B cell (primary cell): Measurements from ENCODE around the gene OLFML2B. TPM values are rescaled to one million over a fixed set of nuclear protein-coding genes. Genes with fewer than 3 reads are reported as not detected.

Source experiments
- ATAC-seq: fragments of 200-7000 bp; cut with Tn5 transposase; one replicate; pipeline ENCODE4 v1.10.0; 2021; ENCODE audit warnings: low read depth, mild to moderate bottlenecking, moderate number of reproducible peaks, moderate library complexity
- CTCF ChIA-PET: fragments of 350-600 bp; sonication (Branson Sonifier 250); formaldehyde crosslinking; loops from one replicate; lab custom pipeline; 2021; ENCODE audit warnings: antibody characterized with exemption, inconsistent platforms; lab: Charles Lee
- POLR2A ChIA-PET: fragments of 350-600 bp; sonication (Branson Sonifier 250); formaldehyde crosslinking; loops from one replicate; lab custom pipeline; 2021; ENCODE audit warnings: antibody characterized with exemption; lab: Charles Lee
- DNase-seq: peaks from one replicate; pipeline ENCODE4 v3.0.0; 2013
- H2AFZ ChIP-seq: 2 replicates; pipeline ENCODE4 v1.6.1; 2012; ENCODE audit warnings: mild to moderate bottlenecking, low read depth, low read length; ENCODE audit not compliant: insufficient read depth, poor library complexity, severe bottlenecking
- H3K27ac ChIP-seq, 2 donors: 1 replicate in 1 of 2; 2 replicates in 1 of 2; pipeline ENCODE4 v1.5.1; 2012 to 2013; ENCODE audit warnings: low read length in 2 of 2, mild to moderate bottlenecking in 2 of 2, moderate library complexity in 1 of 2
- H3K27me3 ChIP-seq, 4 experiments: fragments of 200-600 bp in 1 of 4; sonication (generic) in 1 of 4; replicated peaks in 1 of 4; 1 replicate in 2 of 4; 2 replicates in 2 of 4; pipeline versions ENCODE4 v1.6.1 to v1.7.0; 2013 to 2016; ENCODE audit warnings: low read length in 3 of 4, mild to moderate bottlenecking in 2 of 4, mixed read lengths in 1 of 4, moderate library complexity in 1 of 4; ENCODE audit not compliant: insufficient read depth in 4 of 4, control insufficient read depth in 3 of 4; ENCODE audit errors: control extremely low read depth in 1 of 4
- H3K36me3 ChIP-seq, 2 experiments: replicated peaks in 1 of 2; 1 replicate in 1 of 2; 2 replicates in 1 of 2; pipeline versions ENCODE4 v1.6.1 to v1.7.1; 2013; ENCODE audit warnings: low read length in 1 of 2; ENCODE audit not compliant: insufficient read depth in 2 of 2, control insufficient read depth in 1 of 2; ENCODE audit errors: control extremely low read depth in 1 of 2, extremely low read depth in 1 of 2
- H3K4me1 ChIP-seq, 2 donors: fragments of 200-600 bp in 1 of 2; sonication (generic) in 1 of 2; 1 replicate in 1 of 2; 2 replicates in 1 of 2; pipeline versions ENCODE4 v1.5.1 to v1.6.1; 2013 to 2017; ENCODE audit warnings: low read length in 2 of 2; ENCODE audit not compliant: control insufficient read depth in 2 of 2, insufficient read depth in 2 of 2
- H3K4me2 ChIP-seq: replicated peaks from 2 replicates; pipeline ENCODE3; 2012; ENCODE audit warnings: mild to moderate bottlenecking, low read depth, low read length; ENCODE audit not compliant: poor library complexity, severe bottlenecking
- H3K4me3 ChIP-seq, 5 experiments: fragments of 200-600 bp in 1 of 5; sonication (generic) in 1 of 5; 1 replicate in 3 of 5; 2 replicates in 2 of 5; pipeline versions ENCODE4 v1.5.1 to v1.7.0; 2011 to 2016; ENCODE audit warnings: low read length in 4 of 5, mild to moderate bottlenecking in 4 of 5, low read depth in 2 of 5, control low read depth in 1 of 5, moderate library complexity in 1 of 5; ENCODE audit not compliant: insufficient read depth in 1 of 5; ENCODE audit errors: control extremely low read depth in 1 of 5, extremely low read depth in 1 of 5
- H3K79me2 ChIP-seq: fragments of 200-600 bp; sonication (generic); one replicate; pipeline ENCODE4 v1.6.0; 2016; ENCODE audit warnings: low read length; ENCODE audit not compliant: control insufficient read depth, insufficient read depth
- H3K9ac ChIP-seq: fragments of 200-600 bp; sonication (generic); 2 replicates; pipeline ENCODE4 v1.6.1; 2017; ENCODE audit warnings: mild to moderate bottlenecking, low read length, moderate library complexity
- H3K9me3 ChIP-seq, 3 donors: one replicate each; pipeline versions ENCODE4 v1.6.1 to v1.7.1; 2013; ENCODE audit warnings: low read length in 2 of 3; ENCODE audit not compliant: control insufficient read depth in 2 of 3, insufficient read depth in 1 of 3; ENCODE audit errors: control extremely low read depth in 1 of 3
- H4K20me1 ChIP-seq: 2 replicates; pipeline ENCODE4 v1.6.0; 2012; ENCODE audit warnings: mild to moderate bottlenecking, low read length; ENCODE audit not compliant: insufficient read depth, control insufficient read depth, poor library complexity, severe bottlenecking
- H3K27ac Mint-ChIP-seq: one replicate; pipeline ENCODE4 v1.8.0; 2021; ENCODE audit warnings: mixed read lengths
- H3K27me3 Mint-ChIP-seq: one replicate; pipeline ENCODE4 v1.8.0; 2021; ENCODE audit warnings: mixed read lengths
- H3K4me1 Mint-ChIP-seq: one replicate; pipeline ENCODE4 v1.8.0; 2021; ENCODE audit warnings: mixed read lengths
- H3K4me3 Mint-ChIP-seq: one replicate; pipeline ENCODE4 v1.8.0; 2021; ENCODE audit warnings: mixed read lengths
- H3K9me3 Mint-ChIP-seq: one replicate; pipeline ENCODE4 v1.8.0; 2022; ENCODE audit warnings: mixed read lengths; ENCODE audit not compliant: insufficient read depth
- CTCF ChIP-seq: fragments of 200-600 bp; IDR thresholded peaks from one replicate; pipeline ENCODE4 v1.8.0; 2022; ENCODE audit warnings: antibody characterized with exemption, mild to moderate bottlenecking
- EZH2 ChIP-seq: IDR thresholded peaks from 2 replicates; pipeline ENCODE4 v1.6.1; 2012; ENCODE audit warnings: borderline replicate concordance, low read depth, mild to moderate bottlenecking, moderate library complexity, low read length; ENCODE audit not compliant: insufficient read depth, poor library complexity, severe bottlenecking
- WGBS: methylation state at CpG from one replicate; pipeline ENCODE4 v1.1.5; 2013; ENCODE audit warnings: missing lambda C conversion rate; ENCODE audit not compliant: insufficient coverage; 5-methylcytosine and 5-hydroxymethylcytosine counted together
- intact Hi-C: fragments of 100-400 bp; cut with micrococcal nuclease; formaldehyde crosslinking; loops from one replicate; pipeline ENCODE4 v1.10.0; 2022
- polyA plus RNA-seq: library from polyadenylated mRNA; depleted of rRNA; stranded (reverse); fragments of >200 nt; gene quantifications from 2 replicates; pipeline ENCODE4 v1.2.3, GENCODE V29; 2012
- total RNA-seq, 2 donors: library from RNA; stranded (reverse); fragments of 120-200 nt in 1 of 2; gene quantifications; 1 replicate in 1 of 2; 2 replicates in 1 of 2; pipeline versions ENCODE4 v1.2.3 to v1.2.4, GENCODE V29; 2013 to 2022

Gene OLFML2B
- total and polyA plus RNA-seq, 2 donors (not counting 1 experiment from before 2014, with no cell fraction given), result not detected

- Histone ChIP-seq H3K4me3 (no peak overlapping the region), H3K79me2 (no peaks in the 10 kb centered on the region), H3K4me2 (no peak overlapping the region), H3K27me3 (peaks cover 0 to 10% (median 8%) of the 10 kb centered on the region in 4 experiments), H3K9ac (no peak overlapping the region), H3K4me1 (peaks cover 4 to 5% of the 10 kb centered on the region in 2 donors), H3K27ac (no peak overlapping the region), H2AFZ (no peak overlapping the region), H4K20me1 (no peaks in the 10 kb centered on the region), H3K36me3 (no peaks in the 10 kb centered on the region), H3K9me3 (peaks cover 0 to 3% (median 0%) of the 10 kb centered on the region in 3 donors)
- H3K9me3 Mint-ChIP-seq, result no peaks in the 10 kb centered on the region
- DNase-seq (no peak), ATAC-seq (no peak)
- WGBS, result no CpG with 5 or more reads among the region's 3 CpGs
- ChIA-PET CTCF (no interaction called here), POLR2A (no interaction called here)
- H3K4me3 Mint-ChIP-seq, result no peak overlapping the region
- H3K4me1 Mint-ChIP-seq, result peaks cover 3% of the 10 kb centered on the region
- H3K27ac Mint-ChIP-seq, result no peak overlapping the region
- TF ChIP-seq EZH2, result no peak
- TF ChIP-seq CTCF, result no peak
- intact Hi-C loops, result no loop called here
- peaks cover 68% of the 10 kb centered on the region for H3K27me3 Mint-ChIP-seq
These were observed 7.2 kb upstream of the OLFML2B start for GRCh38 chr1:162030759-162031280.

- WGBS, result 71% methylated on average over 4 of the region's 4 CpGs
- POLR2A ChIA-PET, result no interaction called here
These were observed 5.5 kb upstream of the OLFML2B start for GRCh38 chr1:162029157-162029556.

More at GRCh38 chr1:162029157-162029556, 5.5 kb upstream of the OLFML2B start:
- Histone ChIP-seq H4K20me1 (no peaks in the 10 kb centered on the region), H3K4me2 (no peak overlapping the region), H3K9me3 (peaks cover 0 to 3% (median 0%) of the 10 kb centered on the region in 3 donors), H3K27ac (no peak overlapping the region), H3K4me1 (peaks cover 7 to 9% of the 10 kb centered on the region in 2 donors), H3K79me2 (no peaks in the 10 kb centered on the region), H3K4me3 (no peak overlapping the region), H2AFZ (no peak overlapping the region), H3K27me3 (peaks cover 0 to 18% (median 16%) of the 10 kb centered on the region in 4 experiments), H3K9ac (no peak overlapping the region), H3K36me3 (no peaks in the 10 kb centered on the region)
- ATAC-seq, result no peak
- no peak for TF ChIP-seq CTCF
- TF ChIP-seq EZH2, result no peak
- Mint-ChIP-seq H3K4me1 (peaks cover 7% of the 10 kb centered on the region), H3K4me3 (no peak overlapping the region), H3K9me3 (no peaks in the 10 kb centered on the region), H3K27me3 (peaks cover 64% of the 10 kb centered on the region), H3K27ac (no peak overlapping the region)
- DNase-seq, result no peak
- intact Hi-C loops, result no loop called here
- CTCF ChIA-PET, result no interaction called here
